Measurements from ENCODE around the gene TMEM186. TPM values are rescaled to one million over a fixed set of nuclear protein-coding genes. Genes with fewer than 3 reads are reported as not detected.
"Not testable (repeated sequence)": the region's sequence is repeated elsewhere in the genome, so short reads cannot be mapped to it uniquely, and the experiment has no call there.

The TMEM186 gene
- total and polyA plus RNA-seq, 2 of the 8 experiments (the other 6 are each of a cell fraction or from before 2014, with no cell fraction given), result 13.1 TPM

GRCh38 chr16:8748944-8749343 lies 48.5 kb downstream of the TMEM186 start:
- H3K9ac ChIP-seq (replicated peaks in 1 of 4; ENCODE audit: extremely low read depth in 1 of 4, low read depth in 3 of 4, low read length in 3 of 4); H3K27me3 ChIP-seq (replicated peaks in 1 of 4; ENCODE audit: control insufficient read depth in 3 of 4, extremely low read depth in 1 of 4, insufficient read depth in 3 of 4, low read length in 3 of 4); H3K14ac ChIP-seq (ENCODE audit: insufficient read length); H4K8ac ChIP-seq (ENCODE audit: extremely low read depth, insufficient read depth, low read length); H3K18ac ChIP-seq (ENCODE audit: extremely low read depth, low read length); H3K79me2 ChIP-seq (ENCODE audit: control insufficient read depth in 1 of 2, insufficient read depth in 2 of 2, low read length in 2 of 2); H3K79me1 ChIP-seq (ENCODE audit: low read depth, low read length); DNase-seq (ENCODE audit: low read depth in 1 of 2, low spot score in 2 of 2); H2BK20ac ChIP-seq (ENCODE audit: low read length); H3K23me2 ChIP-seq (ENCODE audit: low read depth, low read length); H3K9me3 ChIP-seq (ENCODE audit: insufficient read depth in 2 of 2, low read depth in 1 of 2, low read length in 1 of 2); H3K4me1 ChIP-seq (replicated peaks in 1 of 4; ENCODE audit: control insufficient read depth in 3 of 4, insufficient read depth in 4 of 4, low read length in 3 of 4); H3K23ac ChIP-seq (ENCODE audit: insufficient read length); H2BK120ac ChIP-seq (replicated peaks; ENCODE audit: low read depth, low read length); H2AK5ac ChIP-seq (ENCODE audit: low read depth, low read length); H3K4ac ChIP-seq (replicated peaks; ENCODE audit: insufficient read length, low read depth, low read length); H3K56ac ChIP-seq (replicated peaks; ENCODE audit: insufficient read length, low read depth, low read length); H3K4me3 ChIP-seq (ENCODE audit: extremely low read depth in 1 of 4, insufficient read depth in 2 of 4, low read depth in 3 of 4, low read length in 4 of 4); H4K91ac ChIP-seq (replicated peaks; ENCODE audit: insufficient read length, low read length); FAIRE-seq; H4K20me1 ChIP-seq (replicated peaks in 1 of 2; ENCODE audit: control insufficient read depth in 1 of 2, insufficient read depth in 2 of 2, low read length in 2 of 2); H3K27ac ChIP-seq (ENCODE audit: low read depth, low read length); H4K5ac ChIP-seq (ENCODE audit: insufficient read length, low read depth, low read length); H2BK15ac ChIP-seq (ENCODE audit: low read length); H3K36me3 ChIP-seq (ENCODE audit: control insufficient read depth in 2 of 4, insufficient read depth in 4 of 4, low read length in 3 of 4); H3K4me2 ChIP-seq (ENCODE audit: insufficient read depth in 1 of 2, low read depth in 2 of 2, low read length in 2 of 2); POLR2A ChIA-PET (ENCODE audit: partially characterized antibody); H2BK12ac ChIP-seq (ENCODE audit: low read depth, low read length); H2AFZ ChIP-seq (ENCODE audit: low read length); H2BK5ac ChIP-seq (ENCODE audit: low read depth, low read length): not testable (repeated sequence)
- CTCF ChIA-PET (ENCODE audit: partially characterized antibody), result interaction anchor here (0.7 kb wide), 1 partner anchor 56 kb away, joined by 3 read pairs; no protein-coding TSS in a partner anchor
- WGBS, 2 experiments (ENCODE audit: extremely low coverage in 1 of 2, insufficient coverage in 1 of 2, insufficient read length in 1 of 2, insufficient replicate concordance in 2 of 2, low coverage in 1 of 2, low lambda C conversion rate in 2 of 2, missing lambda C conversion rate in 1 of 2), result 95% methylated on average over 7 of the region's 9 CpGs; no CpG with 5 or more reads in 1 of the 2 experiments

Other genes with a start within 250 kb of the TMEM186 start
- gene TMEM114, start 207.1 kb downstream of the TMEM186 start, total RNA-seq (2021; fragmentation: NEBNext Ultra II Directional; extraction: Animal tissue kit (Norgen Biotek cat#: 25700)), result 1.6 TPM in 2 replicates
- 2.9 and 5.4 TPM in 2 replicates for gene TMEM114, start 207.1 kb downstream of the TMEM186 start, polyA plus RNA-seq (2011; rRNA removed)
- 56.0 and 56.7 TPM in 2 replicates for gene METTL22, start 175.9 kb downstream of the TMEM186 start, total RNA-seq (2021; fragmentation: NEBNext Ultra II Directional; extraction: Animal tissue kit (Norgen Biotek cat#: 25700))
- 85.2 and 129 TPM in 2 replicates for gene METTL22, start 175.9 kb downstream of the TMEM186 start, polyA plus RNA-seq (2011; rRNA removed)
- 8.4 and 8.9 TPM in 2 replicates for gene ABAT, start 123.0 kb downstream of the TMEM186 start, total RNA-seq (2021; fragmentation: NEBNext Ultra II Directional; extraction: Animal tissue kit (Norgen Biotek cat#: 25700))
- 6.4 and 6.9 TPM in 2 replicates for gene ABAT, start 123.0 kb downstream of the TMEM186 start, polyA plus RNA-seq (2011; rRNA removed)
- gene PMM2, start 200 bp upstream of the TMEM186 start, total RNA-seq (2021; fragmentation: NEBNext Ultra II Directional; extraction: Animal tissue kit (Norgen Biotek cat#: 25700)), result 47.0 and 49.4 TPM in 2 replicates
- gene PMM2, start 200 bp upstream of the TMEM186 start, polyA plus RNA-seq (2011; rRNA removed), result 26.2 and 40.0 TPM in 2 replicates
- 300 and 326 TPM in 2 replicates for gene CARHSP1, start 71.4 kb upstream of the TMEM186 start, total RNA-seq (2021; fragmentation: NEBNext Ultra II Directional; extraction: Animal tissue kit (Norgen Biotek cat#: 25700))
- gene CARHSP1, start 71.4 kb upstream of the TMEM186 start, polyA plus RNA-seq (2011; rRNA removed), result 292 and 364 TPM in 2 replicates
- gene LITAFD, start 84.7 kb upstream of the TMEM186 start, total RNA-seq (2021; fragmentation: NEBNext Ultra II Directional; extraction: Animal tissue kit (Norgen Biotek cat#: 25700)), result not detected in 2 replicates
- not detected in 2 replicates for gene LITAFD, start 84.7 kb upstream of the TMEM186 start, polyA plus RNA-seq (2011; rRNA removed)
- gene USP7, start 166.3 kb upstream of the TMEM186 start, total RNA-seq (2021; fragmentation: NEBNext Ultra II Directional; extraction: Animal tissue kit (Norgen Biotek cat#: 25700)), result 208 and 211 TPM in 2 replicates
- 21.3 and 22.8 TPM in 2 replicates for gene USP7, start 166.3 kb upstream of the TMEM186 start, polyA plus RNA-seq (2011; rRNA removed)

All from H1 (cell line).